ENCODE data around the gene C15orf40.
"Not testable (repeated sequence)": the region's sequence is repeated elsewhere in the genome, so short reads cannot be mapped to it uniquely, and the experiment has no call there.

Gene C15orf40

GRCh38 chr15:82950746-82951370 is 60.6 kb downstream of the C15orf40 start:
- no peak for DNase-seq

- no peak for DNase-seq
These were observed 61.1 kb downstream of the C15orf40 start for GRCh38 chr15:82950295-82950694.

GRCh38 chr15:82946155-82946701 is 65.2 kb downstream of the C15orf40 start:
- DNase-seq, result no peak

DNA sequence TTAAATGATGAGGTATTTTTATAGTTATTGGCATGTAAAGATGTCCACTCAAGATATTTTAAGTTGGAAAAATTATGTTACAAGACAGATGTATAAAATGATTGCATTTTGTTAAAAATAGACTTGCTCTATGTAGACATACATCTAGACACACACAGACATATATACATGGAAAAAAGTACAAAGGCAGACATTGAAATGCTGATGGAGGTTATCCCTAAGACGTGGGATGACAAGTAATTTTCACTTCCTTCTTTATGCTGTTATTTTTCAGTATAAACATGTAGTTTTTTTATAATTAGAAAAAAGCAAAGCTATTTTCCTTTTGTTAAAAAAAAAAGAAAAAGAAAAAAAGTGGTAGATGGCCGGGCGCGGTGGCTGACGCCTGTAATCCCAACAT is 66.1 kb downstream of the C15orf40 start:
- no peak for DNase-seq

- DNase-seq, result no peak
These were observed 66.6 kb downstream of the C15orf40 start for GRCh38 chr15:82944821-82945220.

GRCh38 chr15:82944056-82944455 is 67.4 kb downstream of the C15orf40 start:
- no peak for DNase-seq

DNA sequence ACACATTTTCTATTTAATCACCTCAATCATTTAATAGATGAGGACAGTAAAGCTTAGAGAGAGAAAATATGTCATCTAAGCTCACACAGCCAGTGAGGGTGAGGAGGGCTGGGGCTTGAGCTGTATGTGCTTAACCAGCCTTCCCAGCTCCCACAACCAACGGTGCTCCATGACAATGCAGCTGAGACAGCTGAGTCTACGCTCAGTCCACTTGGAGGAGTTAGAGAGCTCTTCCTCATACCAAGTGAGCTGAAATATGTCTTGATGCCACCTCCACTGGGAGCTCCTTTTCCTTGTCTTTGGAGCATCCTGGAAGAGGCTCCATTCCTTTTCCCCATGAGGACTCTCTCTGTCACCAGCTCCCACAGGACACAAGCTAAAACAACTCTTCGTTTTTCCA is 68.3 kb downstream of the C15orf40 start:
- DNase-seq, result no peak

GRCh38 chr15:82942691-82943090 is 68.7 kb downstream of the C15orf40 start:
- no peak for DNase-seq

DNA sequence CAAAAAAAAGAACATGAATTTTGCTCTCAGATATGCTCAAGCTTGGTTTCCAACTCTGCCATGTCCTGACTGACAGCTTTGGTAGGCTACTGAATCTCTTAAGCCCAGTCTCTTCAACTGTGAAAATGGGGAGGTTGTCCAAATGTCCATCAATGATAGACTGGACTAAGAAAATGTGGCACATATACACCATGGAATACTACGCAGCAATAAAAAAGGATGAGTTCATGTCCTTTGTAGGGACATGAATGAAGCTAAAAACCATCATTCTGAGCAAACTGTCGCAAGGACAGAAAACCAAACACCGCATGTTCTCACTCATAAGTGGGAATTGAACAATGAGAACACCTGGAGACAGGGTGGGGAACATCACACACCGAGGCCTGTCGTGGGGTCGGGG is 71.8 kb downstream of the C15orf40 start:
- not testable (repeated sequence) for DNase-seq

Measured in NCI-H526 treated with DMSO at 0.1 percent for 48 hours (cell line).